Small intestine (tissue), 7 donors: ENCODE results near the gene ZSCAN10. TPM values are rescaled to one million over a fixed set of nuclear protein-coding genes. Genes with fewer than 3 reads are reported as not detected.

ENCODE experiments used
- DNase-seq, 2 donors: peaks; one replicate each; pipeline versions ENCODE4 v3.0.0 to v3.0.0-alpha.2; 2013
- FAIRE-seq: peaks from 2 replicates; lab custom pipeline; 2012; peaks lifted over from hg19 to GRCh38; lab: Jason Lieb, UNC
- H3K27ac ChIP-seq, 3 donors: one replicate each; pipeline ENCODE4 v1.5.1; 2013; ENCODE audit warnings: low read length in 2 of 3, mild to moderate bottlenecking in 2 of 3, control low read depth in 1 of 3, inconsistent platforms in 1 of 3, low read depth in 1 of 3, moderate library complexity in 1 of 3
- H3K27me3 ChIP-seq, 3 donors: one replicate each; pipeline ENCODE4 v1.6.1; 2013; ENCODE audit warnings: low read length in 3 of 3, inconsistent platforms in 1 of 3; ENCODE audit not compliant: control insufficient read depth in 3 of 3, insufficient read depth in 3 of 3
- H3K36me3 ChIP-seq, 3 donors: one replicate each; pipeline ENCODE4 v1.6.1; 2013; ENCODE audit warnings: low read length in 3 of 3, inconsistent platforms in 1 of 3, low read depth in 1 of 3, mild to moderate bottlenecking in 1 of 3, moderate library complexity in 1 of 3; ENCODE audit not compliant: control insufficient read depth in 3 of 3, insufficient read depth in 2 of 3
- H3K4me1 ChIP-seq, 3 donors: one replicate each; pipeline ENCODE4 v1.6.1; 2013; ENCODE audit warnings: low read length in 2 of 3, inconsistent platforms in 1 of 3, low read depth in 1 of 3, mild to moderate bottlenecking in 1 of 3, moderate library complexity in 1 of 3; ENCODE audit not compliant: control insufficient read depth in 3 of 3, insufficient read depth in 2 of 3
- H3K4me3 ChIP-seq, 3 donors: one replicate each; pipeline ENCODE4 v1.5.1; 2013; ENCODE audit warnings: low read length in 3 of 3, control low read depth in 1 of 3, inconsistent platforms in 1 of 3, low read depth in 1 of 3, mild to moderate bottlenecking in 1 of 3, moderate library complexity in 1 of 3
- H3K9me3 ChIP-seq, 2 donors: one replicate each; pipeline ENCODE4 v1.6.1; 2013; ENCODE audit warnings: low read depth in 1 of 2, low read length in 1 of 2; ENCODE audit not compliant: control insufficient read depth in 2 of 2, insufficient read depth in 1 of 2
- WGBS, 3 donors: extraction: QIAGEN DNeasy Blood & Tissue Kit; methylation state at CpG; one replicate each; pipeline ENCODE4 v1.1.7; 2013; 5-methylcytosine and 5-hydroxymethylcytosine counted together
- polyA plus RNA-seq, 4 donors: library from polyadenylated mRNA; stranded (reverse) in 3 of 4; unstranded in 1 of 4; fragments of 200-250 nt in 3 of 4; fragments of 120-200 nt in 1 of 4; gene quantifications; one replicate each; pipeline versions ENCODE4 v1.2.1 to v1.2.3, GENCODE V29; 2013
- donor health status: healthy with polysubstance abuse.
- donor health status: control.
- donor health status: control.
- donor health status: Bipolar disorder and iron deficiency.
- donor health status: healthy.

Gene ZSCAN10
- polyA plus RNA-seq, 4 donors: 0.03 to 0.46 TPM; not detected in 2

DNA sequence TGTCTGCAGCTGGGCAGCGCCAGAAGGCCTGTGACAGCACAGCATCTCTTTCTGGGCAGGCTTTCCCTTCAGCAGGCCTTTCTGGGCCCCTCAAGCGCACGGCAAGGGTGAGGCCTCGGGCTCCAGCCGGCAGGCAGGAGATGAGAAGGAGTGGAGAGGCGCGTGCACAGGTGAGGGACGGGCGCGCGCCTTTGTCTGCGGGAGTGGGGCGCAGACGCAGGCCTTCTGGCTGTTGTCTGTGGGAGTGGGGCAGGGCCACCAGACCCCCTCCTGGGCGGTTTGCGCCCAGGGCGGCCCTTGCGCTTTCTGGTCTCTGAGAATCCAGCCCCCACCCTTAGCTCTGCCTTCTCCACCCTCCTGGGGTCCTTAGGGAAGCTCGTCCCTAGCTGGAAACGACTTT, 19.8 kb upstream of the ZSCAN10 start:
- Histone ChIP-seq H3K4me3 (no peak overlapping the region), H3K9me3 (no peaks in the 10 kb centered on the region), H3K27me3 (no peaks in the 10 kb centered on the region), H3K27ac (no peak overlapping the region), H3K4me1 (peaks cover 0 to 5% (median 0%) of the 10 kb centered on the region in 3 donors), H3K36me3 (peaks cover 0 to 74% (median 0%) of the 10 kb centered on the region in 3 donors)
- no peak for FAIRE-seq
- WGBS, 3 donors: 91 to 94% (median 93%) methylated on average over 20 of the region's 20 CpGs
- DNase-seq: no peak

DNA sequence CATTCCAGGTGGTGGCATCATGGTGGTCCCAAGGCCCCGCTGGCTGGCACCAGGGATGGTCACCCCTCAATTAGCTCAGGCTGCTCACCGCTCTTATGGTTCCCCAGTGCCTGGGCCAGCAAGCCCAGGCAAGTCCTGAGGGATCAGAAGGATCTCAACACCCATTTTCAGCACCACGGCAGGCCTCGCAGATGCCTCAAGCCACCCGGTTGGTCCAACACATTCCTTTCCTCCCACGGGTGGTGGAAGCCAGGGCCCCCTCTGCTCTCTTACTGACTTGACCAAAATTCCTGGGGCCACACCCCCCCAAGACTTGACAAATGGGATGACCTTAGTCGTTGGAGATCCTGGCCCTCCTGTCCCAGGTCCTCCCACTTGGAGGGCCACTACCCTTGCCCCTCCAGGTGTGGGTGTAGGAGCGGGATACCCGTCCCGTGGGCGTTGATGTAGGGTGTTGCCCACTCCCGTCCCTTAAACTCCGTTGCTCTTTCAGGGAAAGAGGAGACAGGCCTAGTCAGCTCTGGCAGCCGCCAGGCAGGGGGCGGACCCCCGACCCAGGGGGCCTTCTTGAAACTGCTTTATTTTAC, 19.2 kb upstream of the ZSCAN10 start:
- Histone ChIP-seq H3K36me3 (peaks cover 0 to 77% (median 0%) of the 10 kb centered on the region in 3 donors), H3K9me3 (no peaks in the 10 kb centered on the region), H3K4me1 (peaks cover 0 to 6% (median 0%) of the 10 kb centered on the region in 3 donors), H3K27ac (no peak overlapping the region), H3K4me3 (no peak overlapping the region), H3K27me3 (no peaks in the 10 kb centered on the region)
- no peak for DNase-seq
- 87 to 91% (median 91%) methylated on average over 16 of the region's 16 CpGs for whole genome bisulfite sequencing, 3 donors
- FAIRE-seq: no peak

DNA sequence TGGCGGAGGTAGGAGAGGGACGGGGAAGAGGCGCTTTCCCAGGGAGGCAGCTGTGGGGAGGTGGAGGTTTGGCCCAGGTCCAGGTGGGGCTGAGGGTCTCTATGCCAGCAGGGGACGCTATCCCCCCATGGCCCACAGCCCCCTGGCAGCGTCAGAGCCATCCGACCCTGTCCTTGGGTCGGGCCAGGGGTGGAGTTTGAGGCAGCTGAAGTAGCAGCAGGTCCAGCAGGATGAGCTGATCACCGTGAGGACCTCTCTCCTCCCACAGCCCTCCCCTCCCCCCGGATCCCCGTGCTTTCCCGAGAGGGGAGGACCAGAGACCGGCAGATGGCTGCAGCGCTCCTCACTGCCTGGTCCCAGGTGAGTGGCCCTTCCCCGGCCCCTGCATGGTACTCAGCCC, 16.5 kb upstream of the ZSCAN10 start:
- no peak for FAIRE-seq
- H3K36me3 ChIP-seq: peaks cover 0 to 66% (median 0%) of the 10 kb centered on the region in 3 donors
- no peaks in the 10 kb centered on the region for H3K9me3 ChIP-seq
- WGBS, 3 donors: 78 to 85% (median 79%) methylated on average over 13 to 14 of the region's 14 CpGs
- H3K27me3 ChIP-seq: no peaks in the 10 kb centered on the region
- H3K4me1 ChIP-seq: peaks cover 0 to 21% (median 0%) of the 10 kb centered on the region in 3 donors
- DNase-seq: no peak
- no peak overlapping the region for H3K27ac ChIP-seq
- H3K4me3 ChIP-seq: no peak overlapping the region

DNA sequence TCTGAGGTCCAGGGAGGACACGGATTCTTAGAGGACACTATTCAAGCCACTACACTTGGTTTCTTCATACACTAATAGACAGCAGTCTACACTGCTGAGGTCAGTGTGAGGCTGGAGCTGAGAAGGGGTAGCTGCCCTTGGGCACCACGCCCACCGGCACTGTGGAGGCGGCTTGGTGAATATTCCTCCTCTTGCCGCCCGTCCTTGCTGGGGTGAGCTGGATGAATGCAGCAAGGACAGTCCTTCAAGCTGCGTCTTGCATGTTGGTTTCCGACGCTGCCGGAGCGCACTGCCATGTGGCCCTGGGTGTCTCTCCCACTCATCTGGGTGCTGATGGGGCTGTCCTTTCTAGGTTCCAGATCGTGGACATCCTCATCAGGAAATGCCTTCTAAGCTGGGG, 15.9 kb upstream of the ZSCAN10 start:
- H3K27ac ChIP-seq: no peak overlapping the region

DNA sequence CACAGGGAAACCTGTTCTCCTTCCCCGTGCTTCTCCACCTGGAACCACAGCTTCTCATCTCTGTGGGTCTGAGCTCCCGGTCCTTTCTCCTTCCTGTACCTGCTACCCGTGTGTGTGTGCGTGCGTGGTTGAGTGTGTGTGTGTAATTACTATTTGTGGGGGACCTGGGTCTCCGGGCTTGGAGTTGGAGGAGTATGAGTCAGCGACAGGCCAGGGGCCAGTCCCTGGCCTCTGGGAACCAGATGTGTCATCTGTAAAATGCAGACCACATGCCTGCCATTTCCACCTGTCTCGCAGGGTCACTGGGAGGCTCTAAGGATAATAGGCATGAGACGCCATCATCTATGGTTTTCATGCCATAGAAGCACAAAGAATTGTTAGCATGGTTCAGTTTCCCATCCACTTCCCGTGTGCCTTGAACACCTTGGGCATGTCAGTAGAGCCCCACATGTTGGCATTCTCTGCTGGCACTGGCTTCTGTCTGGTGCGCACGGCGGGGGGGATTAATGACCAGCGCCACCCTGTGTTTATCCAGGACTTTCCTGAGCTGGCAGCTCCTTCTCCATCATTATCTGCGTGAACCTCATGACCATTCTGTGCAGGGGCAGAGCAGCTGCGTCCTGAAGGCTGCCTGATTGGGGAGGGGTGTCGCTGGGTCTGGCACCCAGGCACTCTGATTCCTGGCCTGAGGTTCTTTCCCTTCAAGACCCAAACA, 14.8 kb upstream of the ZSCAN10 start:
- no peak overlapping the region for H3K27ac ChIP-seq

More for the DNA sequence above, 15.9 kb upstream of the ZSCAN10 start:
- Histone ChIP-seq H3K27me3 (no peaks in the 10 kb centered on the region), H3K9me3 (no peaks in the 10 kb centered on the region), H3K4me3 (no peak overlapping the region), H3K4me1 (peaks cover 0 to 21% (median 0%) of the 10 kb centered on the region in 3 donors), H3K36me3 (peaks cover 0 to 61% (median 0%) of the 10 kb centered on the region in 3 donors)
- DNase-seq (no peak), FAIRE-seq (no peak)
- 94 to 96% (median 94%) methylated on average over 12 of the region's 12 CpGs for WGBS, 3 donors

DNA sequence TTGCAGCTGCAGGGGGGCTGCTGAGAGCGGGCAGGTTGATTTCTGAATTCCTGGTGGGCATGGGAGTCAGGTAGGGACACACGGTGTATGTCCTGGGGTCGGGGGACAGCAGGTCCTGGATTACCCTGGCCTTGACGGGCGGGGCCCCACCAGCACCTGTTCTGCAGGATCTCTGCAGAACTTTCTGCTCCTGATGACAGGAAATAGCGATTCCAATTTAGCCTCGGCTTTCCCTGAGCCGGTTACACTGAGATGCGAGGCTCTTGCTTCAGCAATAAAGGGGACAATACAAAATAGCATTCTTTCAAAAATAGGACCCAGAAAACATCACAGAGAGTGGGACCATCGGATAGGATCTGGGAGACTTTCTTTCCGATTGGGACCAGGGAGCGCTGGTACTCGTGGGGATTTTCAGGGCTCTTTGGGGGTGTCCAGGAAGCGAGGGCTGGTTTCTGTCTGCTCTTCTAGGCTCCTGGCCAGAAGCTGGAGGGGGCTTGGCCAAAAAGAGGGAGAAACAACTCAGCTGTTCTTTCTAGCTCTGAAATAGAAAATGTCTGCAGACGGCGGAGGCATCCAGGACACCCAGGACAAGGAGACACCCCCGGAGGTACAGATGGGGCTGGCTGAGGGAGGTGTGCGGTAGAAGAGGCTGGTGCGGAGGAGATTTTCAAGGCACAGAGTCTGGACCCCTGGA, 13.9 kb upstream of the ZSCAN10 start:
- peak overlapping the region in 2 of 3 donors; percentile 8 to 72 for H3K27ac ChIP-seq
- peaks cover 0 to 41% (median 0%) of the 10 kb centered on the region in 3 donors for H3K36me3 ChIP-seq
- no peaks in the 10 kb centered on the region for H3K27me3 ChIP-seq
- peak overlapping the region; percentile 60 to 99 (median 86) for H3K4me3 ChIP-seq
- H3K4me1 ChIP-seq: peaks cover 0 to 21% (median 0%) of the 10 kb centered on the region in 3 donors
- WGBS, 3 donors: 13 to 24% (median 23%) methylated on average over 19 of the region's 19 CpGs
- DNase-seq (no peak), FAIRE-seq (no peak)
- no peaks in the 10 kb centered on the region for H3K9me3 ChIP-seq

More for the DNA sequence above, 14.8 kb upstream of the ZSCAN10 start:
- Histone ChIP-seq H3K27me3 (no peaks in the 10 kb centered on the region), H3K4me3 (peak overlapping the region in 2 of 3 donors; percentile 86 to 99), H3K4me1 (peaks cover 0 to 21% (median 0%) of the 10 kb centered on the region in 3 donors), H3K36me3 (peaks cover 0 to 50% (median 0%) of the 10 kb centered on the region in 3 donors), H3K9me3 (no peaks in the 10 kb centered on the region)
- 40 to 59% (median 51%) methylated on average over 17 of the region's 17 CpGs for WGBS, 3 donors
- FAIRE-seq: no peak
- DNase-seq: no peak

DNA sequence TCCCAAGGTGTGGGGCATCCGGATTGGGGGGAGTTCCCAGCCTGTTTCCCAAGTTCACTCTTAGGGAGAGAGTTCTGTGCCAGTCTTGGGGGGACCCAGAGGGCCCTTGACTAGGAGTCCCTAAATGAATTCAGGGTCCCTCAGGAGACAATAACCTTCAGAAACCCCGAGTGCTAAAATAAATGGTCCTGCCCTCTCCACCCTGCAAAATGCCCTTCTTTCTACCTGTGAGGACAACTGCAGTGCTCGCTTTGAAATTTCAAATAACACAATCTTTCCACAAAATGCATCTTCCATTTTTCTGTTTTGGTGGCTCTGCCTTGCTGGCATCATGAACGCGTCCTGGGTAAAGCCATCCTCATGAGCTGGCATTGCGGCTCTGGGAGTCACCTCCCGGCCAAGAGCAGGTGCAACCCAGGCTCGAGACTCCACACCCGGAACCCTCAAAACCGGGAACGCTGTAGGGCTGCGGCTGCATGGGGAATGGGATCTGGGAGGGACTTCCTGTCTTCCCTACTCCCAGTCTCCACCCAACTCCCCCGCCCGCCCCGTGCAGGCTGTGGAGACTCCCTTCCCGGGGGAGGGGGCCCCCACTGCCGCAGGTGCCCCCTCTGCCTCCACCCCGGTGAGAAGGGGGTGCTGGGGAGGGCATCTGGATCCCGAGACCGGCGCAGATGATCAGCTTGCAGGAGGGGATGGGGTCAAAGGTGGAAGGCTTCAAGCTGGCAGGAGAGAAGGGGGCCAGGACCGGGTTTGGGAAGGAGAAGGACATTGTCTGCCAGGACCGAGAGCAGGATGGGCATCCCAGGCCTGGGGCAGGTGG, 13.2 kb upstream of the ZSCAN10 start, which contains the start of gene ZNF205:
Gene ZNF205 (plus strand): TSS at position 529 of the 823 bp plus-strand sequence. CDS start 845 bp downstream, outside the sequence.
- Histone ChIP-seq H3K27me3 (no peaks in the 10 kb centered on the region), H3K27ac (peak within 1 kb of the TSS in 2 of 3 donors; percentile 8 to 72), H3K4me1 (peaks cover 0 to 21% (median 0%) of the 10 kb centered on the region in 3 donors), H3K4me3 (peak within 1 kb of the TSS; percentile 60 to 99 (median 86)), H3K36me3 (peaks cover 0 to 34% (median 0%) of the 10 kb centered on the region in 3 donors), H3K9me3 (no peaks in the 10 kb centered on the region)
- 9 to 18% (median 16%) methylated on average over 21 to 23 of the region's 23 CpGs for WGBS, 3 donors
- FAIRE-seq: no peak
- peak; percentile 90 for DNase-seq
